ENCODE data around the gene TGFBR3.

TGFBR3 gene

GRCh38 chr1:91900562-91900961 is 14.6 kb upstream of the TGFBR3 start:
- Mint-ChIP-seq H3K36me3 (ENCODE audit: low read depth) (no peaks in the 10 kb centered on the region), H3K27ac (no peak overlapping the region), H3K4me3 (no peak overlapping the region), H3K4me1 (peaks cover 6% of the 10 kb centered on the region), H3K9me3 (no peaks in the 10 kb centered on the region), H3K27me3 (ENCODE audit: low read depth, poor library complexity) (peaks cover 3% of the 10 kb centered on the region)
- no peak for DNase-seq
- no peak for TF ChIP-seq CTCF (IDR thresholded peaks at IDR 0.05)

- Mint-ChIP-seq H3K27ac (no peak overlapping the region), H3K27me3 (ENCODE audit: low read depth, poor library complexity) (peaks cover 3% of the 10 kb centered on the region), H3K36me3 (ENCODE audit: low read depth) (no peaks in the 10 kb centered on the region)
These were observed 11.1 kb upstream of the TGFBR3 start for GRCh38 chr1:91897016-91897415.

GRCh38 chr1:91895832-91896556 is 10.0 kb upstream of the TGFBR3 start:
- peaks cover 20% of the 10 kb centered on the region for H3K4me1 Mint-ChIP-seq
- H3K4me3 Mint-ChIP-seq: no peak overlapping the region
- TF ChIP-seq CTCF (IDR thresholded peaks at IDR 0.05): no peak
- DNase-seq: no peak
- H3K9me3 Mint-ChIP-seq: no peaks in the 10 kb centered on the region
- no peak overlapping the region for H3K27ac Mint-ChIP-seq
- H3K36me3 Mint-ChIP-seq (ENCODE audit: low read depth): no peaks in the 10 kb centered on the region
- H3K27me3 Mint-ChIP-seq (ENCODE audit: low read depth, poor library complexity): peaks cover 3% of the 10 kb centered on the region

More at GRCh38 chr1:91897016-91897415, 11.1 kb upstream of the TGFBR3 start:
- Mint-ChIP-seq H3K9me3 (no peaks in the 10 kb centered on the region), H3K4me3 (no peak overlapping the region), H3K4me1 (peaks cover 12% of the 10 kb centered on the region)
- TF ChIP-seq CTCF (IDR thresholded peaks at IDR 0.05): no peak
- no peak for DNase-seq

- no peak for TF ChIP-seq CTCF (IDR thresholded peaks at IDR 0.05)
- H3K9me3 Mint-ChIP-seq: no peaks in the 10 kb centered on the region
- H3K4me3 Mint-ChIP-seq: no peak overlapping the region
- H3K4me1 Mint-ChIP-seq: peaks cover 22% of the 10 kb centered on the region
- no peaks in the 10 kb centered on the region for H3K27me3 Mint-ChIP-seq (ENCODE audit: low read depth, poor library complexity)
- H3K27ac Mint-ChIP-seq: peak overlapping the region; percentile 5
- no peaks in the 10 kb centered on the region for H3K36me3 Mint-ChIP-seq (ENCODE audit: low read depth)
- DNase-seq: no peak
These were observed 8.2 kb upstream of the TGFBR3 start for GRCh38 chr1:91894036-91894761.

- no peak for DNase-seq
- Mint-ChIP-seq H3K4me3 (no peak overlapping the region), H3K27ac (no peak overlapping the region), H3K9me3 (no peaks in the 10 kb centered on the region), H3K27me3 (ENCODE audit: low read depth, poor library complexity) (peaks cover 9% of the 10 kb centered on the region), H3K4me1 (peaks cover 25% of the 10 kb centered on the region), H3K36me3 (ENCODE audit: low read depth) (no peaks in the 10 kb centered on the region)
- TF ChIP-seq CTCF (IDR thresholded peaks at IDR 0.05): no peak
These were observed 6.0 kb upstream of the TGFBR3 start for GRCh38 chr1:91891969-91892368.
